B cell (primary cell): ENCODE measurements around the gene MYT1. TPM values are rescaled to one million over a fixed set of nuclear protein-coding genes. Genes with fewer than 3 reads are reported as not detected.

Experiments
- ATAC-seq: fragments of 200-7000 bp; cut with Tn5 transposase; one replicate; pipeline ENCODE4 v1.10.0; 2021; ENCODE audit warnings: low read depth, mild to moderate bottlenecking, moderate number of reproducible peaks, moderate library complexity
- CTCF ChIA-PET: fragments of 350-600 bp; sonication (Branson Sonifier 250); formaldehyde crosslinking; loops from one replicate; lab custom pipeline; 2021; ENCODE audit warnings: antibody characterized with exemption, inconsistent platforms; lab: Charles Lee
- POLR2A ChIA-PET: fragments of 350-600 bp; sonication (Branson Sonifier 250); formaldehyde crosslinking; loops from one replicate; lab custom pipeline; 2021; ENCODE audit warnings: antibody characterized with exemption; lab: Charles Lee
- DNase-seq: peaks from one replicate; pipeline ENCODE4 v3.0.0; 2013
- H2AFZ ChIP-seq: 2 replicates; pipeline ENCODE4 v1.6.1; 2012; ENCODE audit warnings: mild to moderate bottlenecking, low read depth, low read length; ENCODE audit not compliant: insufficient read depth, poor library complexity, severe bottlenecking
- H3K27ac ChIP-seq, 2 donors: 1 replicate in 1 of 2; 2 replicates in 1 of 2; pipeline ENCODE4 v1.5.1; 2012 to 2013; ENCODE audit warnings: low read length in 2 of 2, mild to moderate bottlenecking in 2 of 2, moderate library complexity in 1 of 2
- H3K27me3 ChIP-seq, 4 experiments: fragments of 200-600 bp in 1 of 4; sonication (generic) in 1 of 4; replicated peaks in 1 of 4; 1 replicate in 2 of 4; 2 replicates in 2 of 4; pipeline versions ENCODE4 v1.6.1 to v1.7.0; 2013 to 2016; ENCODE audit warnings: low read length in 3 of 4, mild to moderate bottlenecking in 2 of 4, mixed read lengths in 1 of 4, moderate library complexity in 1 of 4; ENCODE audit not compliant: insufficient read depth in 4 of 4, control insufficient read depth in 3 of 4; ENCODE audit errors: control extremely low read depth in 1 of 4
- H3K36me3 ChIP-seq, 2 experiments: replicated peaks in 1 of 2; 1 replicate in 1 of 2; 2 replicates in 1 of 2; pipeline versions ENCODE4 v1.6.1 to v1.7.1; 2013; ENCODE audit warnings: low read length in 1 of 2; ENCODE audit not compliant: insufficient read depth in 2 of 2, control insufficient read depth in 1 of 2; ENCODE audit errors: control extremely low read depth in 1 of 2, extremely low read depth in 1 of 2
- H3K4me1 ChIP-seq, 2 donors: fragments of 200-600 bp in 1 of 2; sonication (generic) in 1 of 2; 1 replicate in 1 of 2; 2 replicates in 1 of 2; pipeline versions ENCODE4 v1.5.1 to v1.6.1; 2013 to 2017; ENCODE audit warnings: low read length in 2 of 2; ENCODE audit not compliant: control insufficient read depth in 2 of 2, insufficient read depth in 2 of 2
- H3K4me2 ChIP-seq: replicated peaks from 2 replicates; pipeline ENCODE3; 2012; ENCODE audit warnings: mild to moderate bottlenecking, low read depth, low read length; ENCODE audit not compliant: poor library complexity, severe bottlenecking
- H3K4me3 ChIP-seq, 5 experiments: fragments of 200-600 bp in 1 of 5; sonication (generic) in 1 of 5; 1 replicate in 3 of 5; 2 replicates in 2 of 5; pipeline versions ENCODE4 v1.5.1 to v1.7.0; 2011 to 2016; ENCODE audit warnings: low read length in 4 of 5, mild to moderate bottlenecking in 4 of 5, low read depth in 2 of 5, control low read depth in 1 of 5, moderate library complexity in 1 of 5; ENCODE audit not compliant: insufficient read depth in 1 of 5; ENCODE audit errors: control extremely low read depth in 1 of 5, extremely low read depth in 1 of 5
- H3K79me2 ChIP-seq: fragments of 200-600 bp; sonication (generic); one replicate; pipeline ENCODE4 v1.6.0; 2016; ENCODE audit warnings: low read length; ENCODE audit not compliant: control insufficient read depth, insufficient read depth
- H3K9ac ChIP-seq: fragments of 200-600 bp; sonication (generic); 2 replicates; pipeline ENCODE4 v1.6.1; 2017; ENCODE audit warnings: mild to moderate bottlenecking, low read length, moderate library complexity
- H3K9me3 ChIP-seq, 3 donors: one replicate each; pipeline versions ENCODE4 v1.6.1 to v1.7.1; 2013; ENCODE audit warnings: low read length in 2 of 3; ENCODE audit not compliant: control insufficient read depth in 2 of 3, insufficient read depth in 1 of 3; ENCODE audit errors: control extremely low read depth in 1 of 3
- H4K20me1 ChIP-seq: 2 replicates; pipeline ENCODE4 v1.6.0; 2012; ENCODE audit warnings: mild to moderate bottlenecking, low read length; ENCODE audit not compliant: insufficient read depth, control insufficient read depth, poor library complexity, severe bottlenecking
- H3K27ac Mint-ChIP-seq: one replicate; pipeline ENCODE4 v1.8.0; 2021; ENCODE audit warnings: mixed read lengths
- H3K27me3 Mint-ChIP-seq: one replicate; pipeline ENCODE4 v1.8.0; 2021; ENCODE audit warnings: mixed read lengths
- H3K4me1 Mint-ChIP-seq: one replicate; pipeline ENCODE4 v1.8.0; 2021; ENCODE audit warnings: mixed read lengths
- H3K4me3 Mint-ChIP-seq: one replicate; pipeline ENCODE4 v1.8.0; 2021; ENCODE audit warnings: mixed read lengths
- H3K9me3 Mint-ChIP-seq: one replicate; pipeline ENCODE4 v1.8.0; 2022; ENCODE audit warnings: mixed read lengths; ENCODE audit not compliant: insufficient read depth
- EZH2 ChIP-seq: IDR thresholded peaks from 2 replicates; pipeline ENCODE4 v1.6.1; 2012; ENCODE audit warnings: borderline replicate concordance, low read depth, mild to moderate bottlenecking, moderate library complexity, low read length; ENCODE audit not compliant: insufficient read depth, poor library complexity, severe bottlenecking
- WGBS: methylation state at CpG from one replicate; pipeline ENCODE4 v1.1.5; 2013; ENCODE audit warnings: missing lambda C conversion rate; ENCODE audit not compliant: insufficient coverage; 5-methylcytosine and 5-hydroxymethylcytosine counted together
- intact Hi-C: fragments of 100-400 bp; cut with micrococcal nuclease; formaldehyde crosslinking; loops from one replicate; pipeline ENCODE4 v1.10.0; 2022
- polyA plus RNA-seq: library from polyadenylated mRNA; depleted of rRNA; stranded (reverse); fragments of >200 nt; gene quantifications from 2 replicates; pipeline ENCODE4 v1.2.3, GENCODE V29; 2012
- total RNA-seq, 2 donors: library from RNA; stranded (reverse); fragments of 120-200 nt in 1 of 2; gene quantifications; 1 replicate in 1 of 2; 2 replicates in 1 of 2; pipeline versions ENCODE4 v1.2.3 to v1.2.4, GENCODE V29; 2013 to 2022
- TF ChIP-seq, protein P1 (sequence below): fragments of 200-600 bp; IDR thresholded peaks from one replicate; pipeline ENCODE4 v1.8.0; 2022; ENCODE audit warnings: antibody characterized with exemption, mild to moderate bottlenecking

Gene MYT1
- total and polyA plus RNA-seq, 2 donors (not counting 1 experiment from before 2014, with no cell fraction given), result 0.49 to 42.2 TPM

DNA sequence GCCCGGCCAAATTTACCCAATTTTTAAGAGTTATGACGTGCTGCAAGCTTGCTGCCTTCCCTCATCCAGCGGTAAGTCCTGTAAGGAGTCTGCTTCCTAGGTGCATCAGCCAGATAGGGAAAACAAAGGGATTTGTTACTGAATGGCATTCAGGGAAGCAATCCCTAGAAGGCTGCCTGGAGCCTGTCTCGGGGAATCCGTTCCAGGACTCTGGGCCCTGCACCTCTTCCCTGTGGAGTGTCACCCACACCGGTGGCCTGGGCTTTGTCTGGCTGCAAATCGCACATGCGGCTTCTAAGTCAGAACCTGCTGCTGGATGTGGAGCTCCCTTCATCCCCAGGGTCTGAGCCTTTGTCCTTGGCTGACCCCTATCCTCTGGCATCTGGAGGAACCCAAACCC is 7.0 kb downstream of the MYT1 start:
- no peaks in the 10 kb centered on the region for H3K79me2 ChIP-seq
- H3K4me3 Mint-ChIP-seq, result no peak overlapping the region
- 86% methylated on average over 8 of the region's 8 CpGs for WGBS
- H3K4me1 ChIP-seq, result peaks cover 0 to 4% of the 10 kb centered on the region in 2 donors
- peaks cover 7% of the 10 kb centered on the region for H3K4me1 Mint-ChIP-seq
- no peaks in the 10 kb centered on the region for H3K36me3 ChIP-seq
- no peaks in the 10 kb centered on the region for H3K9me3 Mint-ChIP-seq
- no peak overlapping the region for H3K27ac ChIP-seq
- H3K9me3 ChIP-seq, result no peaks in the 10 kb centered on the region
- peaks cover 0 to 18% (median 1%) of the 10 kb centered on the region in 4 experiments for H3K27me3 ChIP-seq
- no peak for TF ChIP-seq EZH2
- TF ChIP-seq, protein P1, sequence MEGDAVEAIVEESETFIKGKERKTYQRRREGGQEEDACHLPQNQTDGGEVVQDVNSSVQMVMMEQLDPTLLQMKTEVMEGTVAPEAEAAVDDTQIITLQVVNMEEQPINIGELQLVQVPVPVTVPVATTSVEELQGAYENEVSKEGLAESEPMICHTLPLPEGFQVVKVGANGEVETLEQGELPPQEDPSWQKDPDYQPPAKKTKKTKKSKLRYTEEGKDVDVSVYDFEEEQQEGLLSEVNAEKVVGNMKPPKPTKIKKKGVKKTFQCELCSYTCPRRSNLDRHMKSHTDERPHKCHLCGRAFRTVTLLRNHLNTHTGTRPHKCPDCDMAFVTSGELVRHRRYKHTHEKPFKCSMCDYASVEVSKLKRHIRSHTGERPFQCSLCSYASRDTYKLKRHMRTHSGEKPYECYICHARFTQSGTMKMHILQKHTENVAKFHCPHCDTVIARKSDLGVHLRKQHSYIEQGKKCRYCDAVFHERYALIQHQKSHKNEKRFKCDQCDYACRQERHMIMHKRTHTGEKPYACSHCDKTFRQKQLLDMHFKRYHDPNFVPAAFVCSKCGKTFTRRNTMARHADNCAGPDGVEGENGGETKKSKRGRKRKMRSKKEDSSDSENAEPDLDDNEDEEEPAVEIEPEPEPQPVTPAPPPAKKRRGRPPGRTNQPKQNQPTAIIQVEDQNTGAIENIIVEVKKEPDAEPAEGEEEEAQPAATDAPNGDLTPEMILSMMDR, result no peak
- no peak overlapping the region for H3K4me2 ChIP-seq
- H3K27ac Mint-ChIP-seq, result no peak overlapping the region
- ChIA-PET CTCF (no interaction called here), POLR2A (interaction anchor here (0.7 kb wide), 1 partner anchor 337 kb away, joined by 7 read pairs; no protein-coding TSS in a partner anchor)
- H3K27me3 Mint-ChIP-seq, result peaks cover 23% of the 10 kb centered on the region
- H4K20me1 ChIP-seq, result no peaks in the 10 kb centered on the region
- no peak overlapping the region for H2AFZ ChIP-seq
- ATAC-seq (no peak), DNase-seq (no peak)
- no peak overlapping the region for H3K4me3 ChIP-seq
- H3K9ac ChIP-seq, result no peak overlapping the region
- intact Hi-C loops, result no loop called here

DNA sequence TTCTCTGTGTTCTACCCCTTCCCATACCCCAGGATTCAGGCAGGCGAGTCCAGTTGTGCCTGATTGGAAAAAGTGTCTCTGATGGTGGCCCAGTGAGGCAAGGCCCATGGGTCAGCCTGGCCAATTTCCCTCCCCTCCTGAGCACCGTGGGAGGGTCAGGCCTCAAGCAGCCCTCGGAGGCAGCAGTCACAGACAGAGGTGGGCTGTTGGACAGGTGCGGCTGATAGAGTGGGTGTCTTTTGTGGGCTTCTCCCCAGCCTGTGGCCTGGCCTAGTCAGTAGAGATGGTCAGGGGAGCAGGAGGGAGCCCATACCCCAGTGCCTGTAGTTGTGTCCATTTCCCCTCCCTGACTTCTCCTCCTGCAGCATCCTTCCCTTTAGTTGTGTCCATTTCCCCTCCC is 8.9 kb downstream of the MYT1 start:
- H4K20me1 ChIP-seq, result no peaks in the 10 kb centered on the region
- peaks cover 0 to 4% of the 10 kb centered on the region in 2 donors for H3K4me1 ChIP-seq
- no peak overlapping the region for H3K4me2 ChIP-seq
- H3K79me2 ChIP-seq, result no peaks in the 10 kb centered on the region
- H3K9me3 ChIP-seq, result peaks cover 0 to 8% (median 0%) of the 10 kb centered on the region in 3 donors
- H2AFZ ChIP-seq, result no peak overlapping the region
- peaks cover 0 to 7% (median 0%) of the 10 kb centered on the region in 4 experiments for H3K27me3 ChIP-seq
- DNase-seq (no peak), ATAC-seq (no peak)
- Mint-ChIP-seq H3K4me1 (peaks cover 7% of the 10 kb centered on the region), H3K27me3 (peaks cover 19% of the 10 kb centered on the region), H3K27ac (no peak overlapping the region), H3K4me3 (no peak overlapping the region), H3K9me3 (no peaks in the 10 kb centered on the region)
- CTCF ChIA-PET, result no interaction called here
- 80% methylated on average over 1 of the region's 4 CpGs for WGBS
- POLR2A ChIA-PET, result no interaction called here
- H3K4me3 ChIP-seq, result no peak overlapping the region
- intact Hi-C loops, result no loop called here
- H3K36me3 ChIP-seq, result no peaks in the 10 kb centered on the region
- H3K9ac ChIP-seq, result no peak overlapping the region
- TF ChIP-seq, protein P1, result no peak
- no peak for TF ChIP-seq EZH2
- no peak overlapping the region for H3K27ac ChIP-seq
